HepG2 (cell line): ENCODE data around the gene E2F3. TPM values are rescaled to one million over a fixed set of nuclear protein-coding genes. Genes with fewer than 3 reads are reported as not detected.

Experiments used
- ATM ChIP-seq: fragments of 450-650 bp; IDR thresholded peaks from 2 replicates; pipeline ENCODE4 v1.7.1; 2017; ENCODE audit warnings: mild to moderate bottlenecking, borderline replicate concordance
- CREB3 ChIP-seq: sonication (generic); formaldehyde crosslinking; IDR thresholded peaks from 2 replicates; pipeline ENCODE4 v1.5.0; 2020; ENCODE audit warnings: missing genetic modification reagents
- CSRNP1 ChIP-seq: sonication (generic); formaldehyde crosslinking; IDR thresholded peaks from 2 replicates; pipeline ENCODE4 v1.8.1; 2023; ENCODE audit warnings: mild to moderate bottlenecking, missing genetic modification reagents
- HDAC6 ChIP-seq: fragments of 200-600 bp; sonication (generic); IDR thresholded peaks from 2 replicates; pipeline ENCODE4 v1.7.0; 2017; ENCODE audit warnings: mild to moderate bottlenecking, antibody characterized with exemption, low read length, low read depth
- HMGXB4 ChIP-seq, 2 experiments: sonication (generic) in 1 of 2; formaldehyde crosslinking in 1 of 2; IDR thresholded peaks; 2 replicates each; pipeline versions ENCODE4 v1.4.0 to v1.6.1; 2018 to 2020; ENCODE audit warnings: missing genetic modification reagents in 2 of 2, borderline replicate concordance in 1 of 2, low read depth in 1 of 2, mild to moderate bottlenecking in 1 of 2, missing biosample characterization in 1 of 2
- HNRNPK ChIP-seq: fragments of 200-400 bp; formaldehyde crosslinking; IDR thresholded peaks from 2 replicates; pipeline ENCODE4 v1.6.1; 2018; ENCODE audit warnings: low read length, low read depth, moderate library complexity, mild to moderate bottlenecking; ENCODE audit not compliant: poor library complexity, severe bottlenecking
- HOXA9 ChIP-seq: sonication (generic); formaldehyde crosslinking; IDR thresholded peaks from 2 replicates; pipeline ENCODE4 v1.8.1; 2022; ENCODE audit warnings: missing genetic modification reagents, mild to moderate bottlenecking, moderate library complexity, borderline replicate concordance
- JUN ChIP-seq: sonication (generic); formaldehyde crosslinking; IDR thresholded peaks from 2 replicates; pipeline ENCODE4 v1.4.0; 2020; ENCODE audit warnings: mild to moderate bottlenecking, missing genetic modification reagents
- KAT8 ChIP-seq: IDR thresholded peaks from 2 replicates; pipeline ENCODE4 v1.6.1; 2016; ENCODE audit warnings: missing genetic modification reagents, missing compliant biosample characterization
- KMT2A ChIP-seq: sonication (generic); formaldehyde crosslinking; IDR thresholded peaks from 2 replicates; pipeline ENCODE4 v1.4.0; 2020; ENCODE audit warnings: missing genetic modification reagents
- MAFF ChIP-seq: IDR thresholded peaks from 2 replicates; pipeline ENCODE4 v1.6.1; 2011; ENCODE audit warnings: low read depth, low read length, improper control_type of control experiment
- MED1 ChIP-seq: sonication (generic); formaldehyde crosslinking; IDR thresholded peaks from 2 replicates; pipeline ENCODE4 v1.4.0; 2020; ENCODE audit warnings: missing genetic modification reagents
- NRL ChIP-seq: sonication (generic); formaldehyde crosslinking; IDR thresholded peaks from 2 replicates; pipeline ENCODE4 v1.5.0; 2020; ENCODE audit warnings: missing genetic modification reagents, mild to moderate bottlenecking, moderate library complexity, borderline replicate concordance
- SP140L ChIP-seq: sonication (generic); formaldehyde crosslinking; IDR thresholded peaks from 2 replicates; pipeline ENCODE4 v1.4.0; 2020; ENCODE audit warnings: missing genetic modification reagents, borderline replicate concordance
- STAG1 ChIP-seq: sonication (generic); formaldehyde crosslinking; IDR thresholded peaks from 2 replicates; pipeline ENCODE4 v1.4.0; 2020; ENCODE audit warnings: missing genetic modification reagents
- TAF1 ChIP-seq: sonication (generic); formaldehyde crosslinking; IDR thresholded peaks from 2 replicates; pipeline ENCODE4 v1.4.0; 2020; ENCODE audit warnings: missing genetic modification reagents
- TCF12 ChIP-seq, 2 experiments: fragments of 450-650 bp in 1 of 2; sonication (generic) in 1 of 2; formaldehyde crosslinking in 1 of 2; IDR thresholded peaks; 2 replicates each; pipeline versions ENCODE4 v1.6.1 to v1.8.0; 2017 to 2022; ENCODE audit warnings: antibody characterized with exemption in 1 of 2, mild to moderate bottlenecking in 1 of 2, missing genetic modification reagents in 1 of 2, moderate library complexity in 1 of 2
- TCF7 ChIP-seq: sonication (generic); IDR thresholded peaks from 2 replicates; pipeline ENCODE4 v1.6.1; 2016; ENCODE audit warnings: antibody characterized with exemption, low read depth
- THYN1 ChIP-seq: sonication (generic); formaldehyde crosslinking; IDR thresholded peaks from 2 replicates; pipeline ENCODE4 v1.8.1; 2023; ENCODE audit warnings: low read depth, mild to moderate bottlenecking, moderate library complexity, missing genetic modification reagents, borderline replicate concordance
- TOPORS ChIP-seq: sonication (generic); formaldehyde crosslinking; IDR thresholded peaks from 2 replicates; pipeline ENCODE4 v1.8.0; 2023; ENCODE audit warnings: mild to moderate bottlenecking, missing genetic modification reagents
- ZBTB3 ChIP-seq: sonication (generic); formaldehyde crosslinking; IDR thresholded peaks from 2 replicates; pipeline ENCODE4 v1.4.0; 2020; ENCODE audit warnings: low read depth, mild to moderate bottlenecking, moderate library complexity, missing genetic modification reagents, borderline replicate concordance
- ZC3H13 ChIP-seq: sonication (generic); formaldehyde crosslinking; IDR thresholded peaks from 2 replicates; pipeline ENCODE4 v1.8.1; 2023; ENCODE audit warnings: mild to moderate bottlenecking, missing genetic modification reagents, moderate library complexity
- ZFX ChIP-seq: sonication (generic); formaldehyde crosslinking; IDR thresholded peaks from 2 replicates; pipeline ENCODE4 v1.4.0; 2020; ENCODE audit warnings: mild to moderate bottlenecking, low read depth, missing genetic modification reagents, moderate library complexity
- ZNF232 ChIP-seq: sonication (generic); formaldehyde crosslinking; IDR thresholded peaks from 2 replicates; pipeline ENCODE4 v1.4.0; 2020; ENCODE audit warnings: missing genetic modification reagents, borderline replicate concordance
- ZNF264 ChIP-seq: sonication (generic); formaldehyde crosslinking; IDR thresholded peaks from 2 replicates; pipeline ENCODE4 v1.4.0; 2020; ENCODE audit warnings: missing genetic modification reagents
- ZNF614 ChIP-seq: IDR thresholded peaks from 2 replicates; pipeline ENCODE4 v1.6.1; 2018; ENCODE audit warnings: missing biosample characterization, missing genetic modification reagents, inconsistent platforms, borderline replicate concordance
- ZNF619 ChIP-seq: sonication (generic); formaldehyde crosslinking; IDR thresholded peaks from 2 replicates; pipeline ENCODE4 v1.4.0; 2020; ENCODE audit warnings: mild to moderate bottlenecking, missing genetic modification reagents
- ZNF644 ChIP-seq: IDR thresholded peaks from 2 replicates; pipeline ENCODE4 v1.6.1; 2016; ENCODE audit warnings: low read depth
- ZNF747 ChIP-seq: sonication (generic); formaldehyde crosslinking; IDR thresholded peaks from 2 replicates; pipeline ENCODE4 v1.8.1; 2023; ENCODE audit warnings: missing genetic modification reagents, mild to moderate bottlenecking, borderline replicate concordance
- polyA plus RNA-seq, 8 experiments: library from polyadenylated mRNA; depleted of rRNA in 3 of 8; stranded (reverse) in 7 of 8; unstranded in 1 of 8; fragments of >200 nt; fragmentation: Illumina TruSeq in 4 of 8; extraction: Trizol in 4 of 8; gene quantifications; 2 replicates each; pipeline versions ENCODE4 v1.2.1 to v1.2.3, GENCODE V29; 2011 to 2016; ENCODE audit warnings: low read depth in 4 of 8, missing spikeins in 1 of 8, mixed read lengths in 1 of 8; ENCODE audit not compliant: insufficient read depth in 1 of 8
- total RNA-seq, 5 experiments: library from RNA; depleted of rRNA; stranded (reverse); fragments of >200 nt; fragmentation: Illumina TruSeq; extraction: Trizol; gene quantifications; 2 replicates each; pipeline ENCODE4 v1.2.3, GENCODE V29; 2016; ENCODE audit warnings: low read depth in 1 of 5

E2F3 gene
- total and polyA plus RNA-seq, 2 of the 13 experiments (the other 11 are each of a cell fraction or from before 2014, with no cell fraction given), result 8.5 to 12.7 TPM

GRCh38 chr6:20427856-20428255 is 26.2 kb downstream of the E2F3 start (continued):
- 0 out of 2 replicates have a peak, but pooled peaks have one; percentile 32 for TF ChIP-seq ZNF614 (CRISPR knock-in tag)
- no peak for TF ChIP-seq MED1 (CRISPR knock-in tag)
- no peak for TF ChIP-seq HMGXB4 (CRISPR knock-in tag; IDR thresholded peaks at IDR 0.05; ENCODE audit: borderline replicate concordance in 1 of 2, low read depth in 1 of 2)
- no peak for TF ChIP-seq HOXA9 (CRISPR knock-in tag)
- TF ChIP-seq TCF7, result no peak
- no peak for TF ChIP-seq ATM
- no peak for TF ChIP-seq THYN1 (CRISPR knock-in tag)
- no peak for TF ChIP-seq TAF1 (CRISPR knock-in tag)
- no peak for TF ChIP-seq NRL (CRISPR knock-in tag)
- no peak for TF ChIP-seq TOPORS (CRISPR knock-in tag)
- no peak for TF ChIP-seq ZNF747
- TF ChIP-seq HDAC6, result no peak
- peak; percentile 59; the same call in 1 of the 2 replicates for TF ChIP-seq ZFX (CRISPR knock-in tag)
- TF ChIP-seq KAT8 (CRISPR knock-in tag), result no peak
- TF ChIP-seq JUN, result no peak
- peak; percentile 42; the same call in 1 of the 2 replicates for TF ChIP-seq KMT2A (CRISPR knock-in tag)
- TF ChIP-seq ZNF264 (CRISPR knock-in tag), result no peak
- TF ChIP-seq STAG1 (CRISPR knock-in tag), result no peak
- TF ChIP-seq ZNF232 (CRISPR knock-in tag), result no peak
- no peak for TF ChIP-seq ZBTB3 (CRISPR knock-in tag)
- TF ChIP-seq CREB3 (CRISPR knock-in tag), result no peak
- no peak for TF ChIP-seq SP140L (CRISPR knock-in tag)
- no peak for TF ChIP-seq CSRNP1 (CRISPR knock-in tag)
- peak; percentile 69; the same call in 1 of the 2 replicates for TF ChIP-seq ZNF644
- no peak for TF ChIP-seq HNRNPK
- no peak for TF ChIP-seq ZNF619 (CRISPR knock-in tag)
- TF ChIP-seq MAFF, result no peak
- no peak for TF ChIP-seq TCF12 (IDR thresholded peaks at IDR 0.05)
- TF ChIP-seq TCF12 (CRISPR knock-in tag; IDR thresholded peaks at IDR 0.05), result no peak
- TF ChIP-seq ZC3H13 (CRISPR knock-in tag), result no peak
